ENCODE data around the gene FMO2. TPM values are rescaled to one million over a fixed set of nuclear protein-coding genes. Genes with fewer than 3 reads are reported as not detected.

Gene FMO2
- total RNA-seq, 4 donors from 2014 or later = 13.2 to 25.1 (median 22.5) TPM

DNA sequence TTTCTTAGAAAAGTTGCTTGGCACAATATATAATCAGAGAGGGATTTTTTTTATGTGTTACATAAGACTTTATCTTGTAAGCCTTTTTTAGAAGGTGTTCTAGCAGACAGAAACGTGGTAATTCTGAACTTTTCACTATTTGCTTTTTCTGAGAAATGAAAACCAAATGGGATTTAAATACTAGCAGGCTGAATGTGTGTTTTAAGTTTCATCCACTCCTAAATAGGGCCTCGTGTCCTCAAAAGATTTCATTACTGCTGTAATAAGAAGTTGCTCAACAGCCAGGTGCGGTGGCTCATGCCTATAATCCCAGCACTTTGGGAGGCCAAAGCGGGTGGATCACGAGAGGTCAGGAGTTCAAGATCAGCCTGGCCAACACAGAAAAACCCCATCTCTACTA, 44.7 kb upstream of the FMO2 start:
- no peaks in the 10 kb centered on the region for H3K36me3 ChIP-seq
- TF ChIP-seq CTCF (IDR thresholded peaks at IDR 0.05 in 4 of 5, conservative IDR thresholded peaks at IDR 0.05 in 1 of 5) (no peak), POLR2A (IDR thresholded peaks at IDR 0.05) (no peak)
- ATAC-seq (no peak), DNase-seq (peak; percentile 34 to 59)
- no peak overlapping the region for H3K4me3 ChIP-seq
- in situ Hi-C loops (cut with MboI; ENCODE audit: low sequenced_read_pairs in 4 of 4) = no loop called here
- H3K27ac ChIP-seq = peak overlapping the region; percentile 65 to 85 (median 78)
- no peaks in the 10 kb centered on the region for H3K9me3 ChIP-seq
- peaks cover 41 to 47% of the 10 kb centered on the region in 2 donors for H3K4me1 ChIP-seq
- intact Hi-C loops (cut with DNase I; ENCODE audit: low total_unique reads) = loop anchor here (2.0 kb wide), 1 partner anchor 44 kb away; the partner anchor contains the start of gene FMO2
- no peaks in the 10 kb centered on the region for H3K27me3 ChIP-seq

DNA sequence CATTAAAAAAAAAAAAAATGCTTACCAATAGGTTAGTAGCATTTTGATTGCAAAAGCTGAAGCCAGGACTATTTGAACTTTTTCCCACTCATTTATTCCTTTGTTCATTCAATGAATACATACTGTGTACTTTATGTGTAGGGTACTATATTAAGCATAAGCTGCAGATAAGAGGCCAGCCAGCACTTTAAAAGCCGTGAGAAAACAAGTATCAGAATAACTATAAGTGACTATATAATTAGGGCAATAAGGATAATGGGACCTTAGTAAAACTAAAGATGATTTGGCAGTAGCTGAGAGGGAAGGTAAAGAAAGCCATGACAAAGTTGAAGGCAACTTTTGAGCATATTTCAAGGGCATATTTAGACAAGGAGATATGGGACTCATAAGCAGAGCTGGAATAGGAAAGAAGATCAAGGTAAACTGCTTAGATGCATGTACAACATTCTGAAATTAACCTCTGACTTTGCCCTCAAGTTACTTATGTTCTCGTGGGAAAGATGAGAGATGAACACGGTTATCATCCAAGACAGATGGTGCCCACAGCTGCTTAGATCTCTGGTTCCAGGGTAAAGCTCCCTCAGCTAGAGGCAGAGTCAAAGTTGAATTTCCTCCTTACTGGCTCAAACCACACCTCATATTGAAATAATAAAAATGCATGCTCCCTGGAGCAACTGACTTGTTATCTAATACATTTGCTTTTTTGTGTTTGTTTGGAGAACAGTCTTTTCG, 44.0 kb upstream of the FMO2 start:
- ATAC-seq (peak in 1 of 2 donors; percentile 29), DNase-seq (peak in 1 of 2 donors; percentile 20)
- H3K4me1 ChIP-seq = peaks cover 41 to 47% of the 10 kb centered on the region in 2 donors
- H3K27ac ChIP-seq = peak overlapping the region; percentile 65 to 85 (median 78)
- no peaks in the 10 kb centered on the region for H3K36me3 ChIP-seq
- TF ChIP-seq CTCF (IDR thresholded peaks at IDR 0.05 in 4 of 5, conservative IDR thresholded peaks at IDR 0.05 in 1 of 5) = no peak
- H3K4me3 ChIP-seq = no peak overlapping the region
- H3K9me3 ChIP-seq = no peaks in the 10 kb centered on the region
- no peaks in the 10 kb centered on the region for H3K27me3 ChIP-seq
- intact Hi-C loops (cut with DNase I; ENCODE audit: low total_unique reads) (loop anchor here (2.0 kb wide), 1 partner anchor 44 kb away; the partner anchor contains the start of gene FMO2), in situ Hi-C loops (cut with MboI; ENCODE audit: low sequenced_read_pairs in 4 of 4) (no loop called here)

DNA sequence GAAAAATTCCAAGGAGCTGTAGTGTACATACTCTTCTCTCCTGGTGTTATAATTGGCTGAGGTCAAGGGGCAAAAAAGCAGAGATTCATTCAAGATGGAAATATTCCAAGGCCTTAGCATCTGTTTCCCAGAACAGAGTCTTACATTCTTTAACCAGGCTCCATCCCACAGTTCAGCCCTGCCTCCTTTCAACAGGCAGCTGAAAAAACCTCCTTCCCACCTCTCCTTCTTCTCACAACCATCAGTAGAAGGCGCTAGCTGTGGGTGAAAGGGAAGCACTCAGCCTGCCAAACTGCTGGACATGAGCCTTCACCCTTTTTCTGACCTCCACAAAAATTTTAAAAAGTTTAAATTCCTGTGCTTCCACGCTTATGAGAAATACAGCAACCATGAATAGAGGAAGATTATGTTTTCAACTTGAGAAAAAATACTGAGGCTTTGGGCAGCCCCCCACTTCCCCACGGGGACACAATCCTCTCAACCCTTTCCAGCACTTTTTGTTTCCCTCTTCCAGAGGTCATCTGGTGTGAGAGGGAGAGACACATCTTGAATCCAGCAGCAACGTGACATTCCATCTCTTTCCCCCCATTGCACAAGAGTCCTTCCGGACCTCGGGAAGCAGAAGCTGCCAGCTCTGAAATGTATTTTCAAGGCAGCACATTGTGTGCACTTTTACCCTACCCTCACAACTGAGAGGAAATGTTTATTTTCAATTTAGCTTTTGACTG, 43.2 kb upstream of the FMO2 start:
- no peaks in the 10 kb centered on the region for H3K27me3 ChIP-seq
- intact Hi-C loops (cut with DNase I; ENCODE audit: low total_unique reads) = loop anchor here (2.0 kb wide), 1 partner anchor 43 kb away; the partner anchor contains the start of gene FMO2
- H3K9me3 ChIP-seq = no peaks in the 10 kb centered on the region
- no peaks in the 10 kb centered on the region for H3K36me3 ChIP-seq
- peak; percentile 80 to 82 for ATAC-seq
- DNase-seq = peak; percentile 47 to 72
- H3K27ac ChIP-seq = peak overlapping the region; percentile 65 to 85 (median 78)
- in situ Hi-C loops (cut with MboI; ENCODE audit: low sequenced_read_pairs in 4 of 4) = no loop called here
- no peak for TF ChIP-seq CTCF (IDR thresholded peaks at IDR 0.05 in 4 of 5, conservative IDR thresholded peaks at IDR 0.05 in 1 of 5)
- TF ChIP-seq POLR2A (IDR thresholded peaks at IDR 0.05) = no peak
- peak overlapping the region in 1 of 4 donors; percentile 14 for H3K4me3 ChIP-seq
- H3K4me1 ChIP-seq = peaks cover 41 to 47% of the 10 kb centered on the region in 2 donors

DNA sequence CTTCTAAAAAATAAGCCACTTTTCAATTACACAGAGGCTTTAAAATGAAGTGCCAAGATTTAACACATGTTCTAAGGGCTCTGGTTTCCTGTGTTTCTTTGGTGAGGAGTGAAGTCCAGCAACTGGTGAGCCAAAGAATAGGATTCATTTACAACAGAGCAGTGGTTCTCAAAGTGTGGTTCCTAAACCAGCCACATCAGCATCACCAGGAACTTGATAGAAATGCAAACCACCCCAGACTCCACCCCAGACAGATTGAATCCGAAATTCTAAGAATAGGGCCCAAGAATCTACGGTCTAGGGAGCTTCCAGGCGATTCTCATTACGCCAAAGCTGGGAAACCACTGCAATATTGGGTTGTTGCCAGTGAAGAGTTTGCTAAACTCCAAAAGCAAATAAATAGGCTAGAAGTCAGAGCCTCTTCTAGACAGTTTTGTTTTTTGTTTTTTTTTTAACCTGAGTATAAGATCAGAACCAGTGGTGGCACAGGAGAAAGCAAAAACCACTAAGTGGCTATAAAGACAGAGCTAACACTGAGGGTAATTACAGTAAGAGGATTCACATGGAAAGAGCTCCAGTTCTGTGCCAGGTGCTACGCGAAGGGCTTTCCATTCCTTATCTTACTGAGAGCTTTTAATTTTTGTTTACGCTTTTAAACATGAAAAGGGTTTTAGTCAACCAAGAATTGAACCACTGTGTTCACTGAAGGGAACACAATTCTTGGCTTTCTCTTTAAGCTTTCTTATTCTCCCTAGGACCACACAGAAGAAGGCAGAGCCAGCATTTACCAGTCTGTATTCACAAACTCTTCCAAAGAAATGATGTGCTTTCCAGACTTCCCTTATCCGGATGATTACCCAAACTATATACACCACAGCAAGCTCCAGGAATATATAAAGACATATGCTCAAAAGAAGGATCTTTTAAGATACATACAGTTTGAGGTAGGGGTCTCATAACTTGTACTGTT, 42.4 kb upstream of the FMO2 start:
- H3K9me3 ChIP-seq = no peaks in the 10 kb centered on the region
- H3K27ac ChIP-seq = peak overlapping the region; percentile 65 to 85 (median 78)
- no peak for TF ChIP-seq CTCF (IDR thresholded peaks at IDR 0.05 in 4 of 5, conservative IDR thresholded peaks at IDR 0.05 in 1 of 5)
- no peak for TF ChIP-seq POLR2A (IDR thresholded peaks at IDR 0.05)
- DNase-seq (peak; percentile 17 to 30), ATAC-seq (peak; percentile 23 to 42)
- in situ Hi-C loops (cut with MboI; ENCODE audit: low sequenced_read_pairs in 4 of 4) = no loop called here
- H3K36me3 ChIP-seq = no peaks in the 10 kb centered on the region
- H3K4me3 ChIP-seq = peak overlapping the region; percentile 14 to 29 (median 21)
- intact Hi-C loops (cut with DNase I; ENCODE audit: low total_unique reads) = no loop called here
- H3K4me1 ChIP-seq = peaks cover 36 to 47% of the 10 kb centered on the region in 2 donors
- no peaks in the 10 kb centered on the region for H3K27me3 ChIP-seq

All from gastrocnemius medialis (tissue), 4 donors.